Measurements from ENCODE around the gene CDH20.

CDH20 gene

DNA sequence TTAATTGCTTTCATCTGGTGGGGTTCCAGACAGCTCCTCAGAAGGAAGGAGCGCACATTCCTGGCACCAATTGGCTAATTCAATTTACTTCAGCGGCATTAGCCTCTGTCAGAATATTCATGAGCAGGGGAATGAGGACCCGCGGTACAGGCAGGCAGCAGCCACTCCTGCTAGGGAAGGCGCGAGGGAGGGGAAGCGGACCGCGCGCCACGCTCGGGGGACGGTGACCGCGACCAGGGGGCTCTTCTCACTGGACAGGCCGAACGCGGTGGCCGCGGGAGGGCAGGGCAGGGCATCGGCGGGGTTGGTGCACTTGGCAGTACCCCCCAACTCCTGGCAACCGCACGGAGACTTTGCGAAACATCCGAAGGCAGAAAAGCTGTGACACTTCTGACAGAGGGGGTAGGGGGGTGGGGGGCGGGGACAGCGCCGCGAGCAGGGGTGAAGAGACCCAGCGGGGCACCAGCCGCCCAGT, at the start of gene CDH20:
Gene CDH20, plus strand, starts transcription at position 160 of the 475 bp plus-strand sequence.
- DNase-seq, result no peak

DNA sequence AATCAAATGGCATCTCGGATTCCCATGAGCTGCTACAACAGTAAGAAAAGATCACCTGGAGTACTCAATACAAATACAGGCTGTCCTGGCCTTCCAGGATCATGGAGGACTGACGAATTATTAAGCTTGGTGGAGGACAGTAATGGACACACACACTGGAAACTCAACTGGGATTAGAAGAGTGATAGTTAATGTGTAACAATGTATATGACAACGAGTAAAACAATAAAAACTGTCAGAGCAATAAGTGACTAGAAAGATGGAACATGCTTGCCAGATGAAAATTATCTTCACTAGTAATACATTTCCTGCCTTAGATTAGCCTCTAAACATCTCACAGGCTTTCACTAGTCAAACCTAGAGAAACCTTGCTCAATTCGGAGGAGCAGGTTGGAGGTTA, 49.2 kb upstream of the CDH20 start:
- no peak for DNase-seq

DNA sequence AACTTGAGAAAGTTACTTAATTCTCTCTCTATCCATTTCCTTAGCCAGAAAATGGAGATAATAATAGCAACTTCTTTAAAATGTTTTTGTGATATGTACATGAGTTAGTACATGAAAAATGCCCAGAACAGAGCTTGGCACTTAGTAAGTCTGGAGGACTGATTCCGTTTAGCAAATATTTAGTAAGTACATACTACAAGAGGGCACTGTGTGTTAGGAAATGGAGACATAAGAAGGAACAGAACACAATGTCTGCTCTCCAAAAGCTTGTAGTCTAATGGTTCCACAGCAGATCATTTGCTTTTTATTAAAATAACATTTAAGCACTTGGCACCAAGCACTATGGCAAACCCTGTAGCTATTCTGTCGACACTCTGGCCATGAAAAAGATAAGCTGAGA, 47.5 kb upstream of the CDH20 start:
- no peak for DNase-seq

DNA sequence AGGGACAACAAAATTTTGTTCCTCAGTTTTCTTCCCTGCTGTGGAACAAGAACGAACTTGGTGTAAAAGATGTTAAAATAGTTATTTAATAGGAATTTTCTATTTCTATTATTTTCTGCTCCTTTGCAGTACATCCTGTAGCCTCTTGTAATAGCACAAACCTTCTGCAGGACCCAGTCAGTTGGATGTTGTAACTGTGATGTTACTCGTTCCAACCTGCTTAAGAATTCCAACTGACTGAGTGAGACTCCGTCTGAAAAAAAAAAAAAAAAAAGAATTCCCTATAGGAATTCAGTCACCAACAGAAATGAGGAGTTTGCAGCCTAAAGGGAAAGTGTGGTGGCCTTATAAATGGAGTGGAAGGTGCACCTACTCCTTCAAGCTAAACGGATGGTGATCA, 46.4 kb upstream of the CDH20 start:
- DNase-seq, result no peak

DNA sequence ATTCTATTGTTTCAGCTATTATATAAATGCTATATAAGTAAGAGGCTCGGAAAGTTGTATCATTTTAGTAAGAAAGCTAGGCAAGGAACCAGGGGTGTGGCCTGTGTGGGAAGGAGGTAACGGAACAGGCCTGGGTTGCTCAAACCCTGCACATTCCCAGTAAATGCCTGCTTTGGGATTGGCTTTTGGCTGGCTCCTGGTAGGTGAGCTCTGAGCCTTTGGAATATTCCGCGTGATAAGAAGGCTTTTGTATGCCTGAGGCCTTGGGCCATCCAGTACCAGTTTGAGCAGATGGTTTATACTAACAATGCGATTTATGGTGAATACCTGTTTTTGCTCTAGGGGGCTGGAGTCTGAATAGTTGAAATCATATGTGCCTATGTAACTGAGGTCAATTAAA, 42.6 kb upstream of the CDH20 start:
- no peak for DNase-seq

DNA sequence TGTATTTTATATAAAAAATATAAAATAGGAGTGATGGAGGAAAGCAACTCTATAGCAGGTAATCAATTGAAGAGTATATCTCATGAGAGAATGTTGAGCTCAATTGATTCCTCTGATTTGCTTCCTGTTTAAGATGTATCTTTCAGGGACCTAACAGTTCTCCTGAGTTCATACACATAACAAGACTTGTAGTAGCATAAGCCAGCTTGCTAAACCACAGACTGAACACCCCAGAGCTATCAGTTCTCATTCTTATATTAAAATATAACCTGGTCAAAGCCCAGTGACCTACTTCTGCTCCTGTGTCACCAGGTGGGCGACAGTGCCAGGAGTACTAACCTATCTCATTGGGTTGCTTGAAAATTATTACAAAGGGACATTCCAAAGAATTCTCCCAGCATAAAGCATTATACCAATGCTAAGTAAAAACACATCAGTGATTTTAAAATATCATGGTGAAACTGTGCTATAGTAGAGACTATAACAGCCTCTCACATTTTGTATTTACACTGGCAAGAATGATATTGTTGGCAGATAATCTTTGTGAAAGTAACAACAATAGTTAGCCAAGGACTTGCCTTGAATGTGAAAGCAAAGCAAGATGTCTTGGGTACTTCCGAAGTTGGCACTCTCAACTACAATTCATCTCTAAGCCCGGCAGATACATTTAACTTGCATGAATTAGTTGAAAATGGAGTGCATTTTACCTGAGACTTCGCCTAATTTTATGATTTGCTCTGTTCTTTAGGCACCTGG, 40.8 kb upstream of the CDH20 start:
- no peak for DNase-seq

DNA sequence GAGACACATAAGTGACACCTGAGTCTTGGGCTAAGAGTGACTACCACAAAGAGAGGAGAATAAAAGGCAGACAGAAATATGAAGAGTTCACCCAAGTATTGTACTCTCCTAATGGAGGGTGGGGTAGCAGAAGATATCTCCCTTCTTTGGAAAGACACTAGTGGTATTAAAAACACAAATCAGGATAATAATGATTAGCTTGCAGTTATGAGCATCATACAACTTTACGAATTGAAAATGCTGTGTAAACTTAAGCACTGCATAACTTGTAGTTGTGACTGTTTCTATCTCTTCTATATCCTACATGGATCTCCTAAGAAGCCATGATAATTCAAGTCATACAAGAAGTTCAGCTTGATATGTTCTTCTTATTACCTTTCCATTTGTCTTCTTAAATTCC, 38.1 kb upstream of the CDH20 start:
- no peak for DNase-seq

DNA sequence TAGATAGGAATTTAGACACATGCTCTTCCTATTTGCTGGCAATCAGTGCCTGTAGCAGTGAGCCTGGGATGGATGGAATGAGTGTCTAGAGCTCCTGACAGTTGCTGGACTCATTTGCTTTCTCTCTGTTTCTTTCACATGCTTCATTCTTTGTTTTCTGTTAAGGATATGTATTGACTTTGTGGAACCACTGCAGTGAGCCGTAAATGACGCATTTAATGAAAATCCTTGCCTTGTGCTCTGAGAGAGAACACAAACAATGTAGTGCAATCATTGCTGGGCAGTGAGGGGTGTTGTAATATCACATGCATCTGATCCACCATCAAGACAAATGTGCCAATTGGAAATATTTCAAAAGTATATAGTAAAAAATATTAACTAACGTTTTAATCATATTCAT, 25.2 kb upstream of the CDH20 start:
- DNase-seq, result no peak

DNA sequence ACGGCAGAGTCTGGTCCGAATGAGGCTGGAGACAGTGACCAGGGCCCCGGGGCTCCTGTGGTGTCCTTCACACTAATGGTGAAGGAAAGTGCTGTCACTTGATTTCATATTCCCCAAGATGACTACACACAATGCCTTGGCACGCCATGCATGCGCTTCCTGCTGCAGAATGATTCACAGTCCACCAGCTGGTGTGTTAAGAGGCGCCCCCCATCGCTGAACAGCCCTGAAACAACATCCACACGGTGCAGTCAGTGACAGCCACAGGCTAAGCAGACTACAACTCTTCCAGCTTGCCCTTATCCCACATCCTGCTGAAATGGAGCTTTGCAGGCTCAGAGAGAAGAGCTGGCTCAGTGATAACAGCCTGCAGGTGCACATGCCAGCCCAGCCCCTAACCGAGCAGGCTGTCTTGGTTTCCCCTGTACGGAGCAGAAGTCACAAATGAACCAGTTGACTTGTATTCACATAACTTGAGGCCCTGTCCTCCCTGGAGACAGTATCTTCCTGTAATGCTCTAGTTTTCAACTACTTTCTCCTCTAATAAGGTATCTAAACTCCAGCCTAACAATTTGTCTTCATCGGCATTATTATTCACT, 24.3 kb upstream of the CDH20 start:
- no peak for DNase-seq

DNA sequence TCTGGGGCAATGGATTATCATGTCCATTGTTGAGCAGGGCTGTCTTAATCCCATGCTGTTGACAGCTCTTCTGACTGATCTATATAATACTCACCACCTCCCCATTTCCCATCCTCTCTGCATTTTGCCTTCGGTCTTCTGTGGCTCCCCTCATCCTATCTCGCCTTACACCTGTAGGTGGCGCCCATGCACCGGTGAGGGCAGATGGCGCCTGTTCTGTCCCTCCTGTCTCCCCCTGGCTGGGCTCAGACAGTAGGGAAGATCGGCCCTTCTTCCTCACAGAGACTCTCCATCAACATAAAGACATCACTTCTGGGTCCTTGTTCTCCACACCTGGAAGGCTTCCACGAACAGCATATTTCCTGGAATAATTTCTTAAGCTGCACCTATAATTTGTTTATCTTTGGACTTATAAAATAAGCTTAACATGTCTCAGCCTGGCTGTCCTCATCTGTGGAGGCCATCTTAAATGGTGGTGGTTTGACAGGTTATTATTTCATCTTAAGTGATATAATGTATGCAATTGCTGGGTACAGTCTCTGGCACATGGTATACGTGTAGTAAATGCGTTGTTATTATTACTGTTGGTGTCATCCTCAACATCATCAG, 10.9 kb upstream of the CDH20 start:
- DNase-seq, result peak; percentile 40

DNA sequence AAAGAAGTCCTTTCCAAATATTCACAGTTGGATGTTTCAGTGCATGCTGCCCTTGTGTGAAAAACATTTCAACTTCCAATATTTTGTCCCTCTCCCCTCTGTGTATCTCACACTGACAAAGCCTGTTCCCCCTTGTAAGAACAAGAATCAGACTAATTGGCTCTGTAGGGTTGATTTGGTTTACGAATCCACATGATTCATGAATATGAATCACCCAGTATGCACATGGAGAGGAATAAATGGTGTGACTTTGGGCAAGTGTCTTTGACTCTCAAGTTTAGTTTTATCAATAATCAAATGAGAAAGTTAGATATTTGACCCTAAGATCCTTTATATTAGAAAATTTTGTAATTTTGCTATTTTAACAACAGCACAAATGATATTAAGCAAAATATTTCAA, 9.3 kb upstream of the CDH20 start:
- no peak for DNase-seq

DNA sequence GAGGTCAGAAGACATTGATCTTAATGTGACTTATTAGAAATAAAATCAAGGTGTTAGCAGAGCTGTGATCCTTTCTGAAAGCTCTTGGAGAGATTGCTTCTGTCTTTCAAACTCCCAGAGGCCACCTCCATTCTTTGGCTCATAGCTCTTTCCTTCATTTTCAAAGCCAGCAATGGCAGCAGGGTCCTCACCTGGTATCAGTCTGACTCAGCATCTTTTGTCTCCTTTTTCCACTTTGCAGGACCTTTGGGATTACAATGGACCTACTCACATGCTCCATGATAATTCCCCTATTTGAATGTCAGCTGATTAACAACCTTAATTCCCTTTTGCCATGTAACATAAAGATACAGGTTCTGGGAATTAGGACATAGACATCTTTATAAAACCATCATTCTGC, 6.8 kb upstream of the CDH20 start:
- no peak for DNase-seq

DNA sequence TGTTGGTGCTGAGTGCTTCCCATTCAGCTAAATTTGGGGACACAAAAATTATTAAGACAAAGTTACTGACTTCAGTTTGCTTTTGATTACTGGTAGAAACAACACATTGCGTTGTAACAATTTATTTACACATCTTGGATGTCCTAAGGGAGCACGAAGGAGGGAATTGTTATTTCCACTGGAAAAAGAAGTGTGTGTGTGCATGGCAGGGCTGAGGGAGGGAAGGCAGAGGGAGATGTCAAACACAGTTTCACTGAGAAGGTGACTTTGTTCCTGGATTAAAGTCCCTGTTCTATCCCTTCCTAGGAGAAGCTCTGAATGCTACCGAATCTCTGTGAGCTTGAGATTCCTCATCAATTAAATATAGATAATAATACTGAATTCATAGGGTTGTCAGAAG, 3.8 kb upstream of the CDH20 start:
- no peak for DNase-seq

DNA sequence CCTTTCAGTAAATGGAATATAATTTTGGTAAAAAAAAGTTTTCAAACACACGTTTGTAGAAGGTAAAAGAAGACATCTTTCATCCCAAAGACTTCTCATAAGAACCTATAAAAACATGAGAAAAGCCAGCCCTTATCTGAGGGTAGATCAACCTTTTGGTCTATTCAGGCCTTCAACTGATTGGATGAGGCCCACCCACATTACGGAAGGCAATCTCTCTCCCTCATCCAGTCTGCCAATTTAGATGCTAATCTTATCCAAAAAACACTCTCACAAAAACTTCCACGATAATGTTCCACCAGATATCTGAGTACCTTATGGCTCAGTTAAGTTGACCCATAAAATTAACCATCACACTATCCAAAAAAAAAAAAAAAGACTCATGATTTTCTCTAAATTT, 2.2 kb upstream of the CDH20 start:
- DNase-seq, result no peak

DNA sequence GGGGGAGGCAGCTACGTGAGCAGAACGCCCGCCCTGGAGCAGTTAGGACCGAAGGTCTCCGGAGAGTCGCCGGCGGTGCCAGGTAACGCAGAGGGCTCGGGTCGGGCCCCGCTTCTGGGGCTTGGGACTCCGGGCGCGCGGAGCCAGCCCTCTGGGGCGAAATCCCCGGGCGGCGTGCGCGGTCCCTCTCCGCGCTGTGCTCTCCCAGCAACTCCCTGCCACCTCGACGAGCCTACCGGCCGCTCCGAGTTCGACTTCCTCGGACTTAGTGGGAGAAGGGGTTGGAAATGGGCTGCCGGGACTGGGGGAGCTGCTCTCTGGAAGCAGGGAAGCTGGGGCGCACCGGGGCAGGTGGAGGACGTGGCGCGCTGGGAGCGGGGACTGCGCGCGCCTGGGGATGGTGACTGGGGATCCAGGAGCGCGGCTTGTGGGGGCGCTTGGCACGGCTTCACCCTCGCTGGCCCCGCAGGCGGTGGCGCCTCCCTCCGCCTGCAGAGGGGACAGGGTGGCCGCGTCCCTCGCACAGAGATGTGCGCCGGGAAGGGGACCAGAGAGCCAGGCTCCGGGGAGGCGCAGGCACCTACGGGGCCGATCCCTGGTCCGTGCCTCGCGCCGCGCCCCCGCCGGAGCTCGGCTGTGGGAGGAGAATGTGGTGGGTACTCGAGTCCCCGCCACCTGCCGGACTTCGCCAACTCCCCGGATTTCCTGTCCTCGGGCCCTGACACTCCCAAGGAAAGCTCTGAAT, 688 bp downstream of the CDH20 start:
- DNase-seq, result peak; percentile 8

DNA sequence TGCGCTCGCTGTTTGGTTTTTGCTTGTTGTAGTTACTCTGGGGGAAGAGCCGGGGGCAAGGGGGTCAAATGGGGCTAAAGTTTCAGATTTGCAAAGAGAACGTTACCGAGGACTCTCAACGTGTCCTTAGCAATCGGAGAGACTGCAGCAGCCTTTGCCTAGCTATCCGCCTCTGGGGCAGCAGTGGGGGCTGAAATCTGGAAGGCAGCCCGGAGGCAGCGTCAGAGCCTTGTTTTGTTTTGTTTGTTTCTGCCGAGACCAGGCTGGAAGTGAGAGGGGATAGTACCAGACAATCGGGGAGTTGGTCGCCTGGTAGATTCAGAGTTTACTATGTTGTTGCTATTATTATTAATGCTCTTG, 1.2 kb downstream of the CDH20 start:
- DNase-seq, result no peak

DNA sequence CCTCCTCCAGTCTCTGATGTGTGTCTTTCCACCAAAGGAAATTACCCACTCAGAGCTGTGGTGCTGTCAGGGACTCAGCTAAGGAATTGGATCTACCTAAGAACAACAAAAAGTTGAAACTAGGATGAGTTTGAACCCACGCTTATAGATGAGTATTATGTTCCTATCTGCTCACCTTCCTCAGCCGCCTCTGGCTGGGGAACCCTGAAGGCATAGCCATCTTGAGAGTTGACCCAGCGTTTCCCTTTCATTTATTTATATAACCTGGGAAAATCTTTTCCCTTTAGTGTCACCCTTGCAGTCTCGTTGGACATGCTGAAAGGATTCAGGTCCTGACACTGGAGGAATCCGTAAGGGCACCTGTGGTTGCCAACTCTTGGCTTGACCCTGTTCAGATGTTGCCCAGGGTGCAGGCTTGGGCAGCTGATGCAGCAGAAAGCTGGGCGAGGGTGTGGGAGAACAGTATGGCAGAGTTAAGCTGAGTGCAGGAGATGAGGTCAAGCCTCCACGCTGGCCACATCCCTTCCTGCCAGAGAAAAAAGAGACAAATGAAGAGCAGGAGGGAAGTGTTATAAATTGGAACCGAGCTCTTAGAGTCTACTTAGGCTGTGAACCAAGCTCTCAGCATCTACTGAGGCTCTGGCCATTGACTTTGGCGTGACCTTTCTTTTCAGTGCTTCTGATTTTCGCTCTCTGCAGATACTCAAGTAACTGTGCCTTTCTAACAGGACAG, 1.9 kb downstream of the CDH20 start:
- DNase-seq, result no peak

DNA sequence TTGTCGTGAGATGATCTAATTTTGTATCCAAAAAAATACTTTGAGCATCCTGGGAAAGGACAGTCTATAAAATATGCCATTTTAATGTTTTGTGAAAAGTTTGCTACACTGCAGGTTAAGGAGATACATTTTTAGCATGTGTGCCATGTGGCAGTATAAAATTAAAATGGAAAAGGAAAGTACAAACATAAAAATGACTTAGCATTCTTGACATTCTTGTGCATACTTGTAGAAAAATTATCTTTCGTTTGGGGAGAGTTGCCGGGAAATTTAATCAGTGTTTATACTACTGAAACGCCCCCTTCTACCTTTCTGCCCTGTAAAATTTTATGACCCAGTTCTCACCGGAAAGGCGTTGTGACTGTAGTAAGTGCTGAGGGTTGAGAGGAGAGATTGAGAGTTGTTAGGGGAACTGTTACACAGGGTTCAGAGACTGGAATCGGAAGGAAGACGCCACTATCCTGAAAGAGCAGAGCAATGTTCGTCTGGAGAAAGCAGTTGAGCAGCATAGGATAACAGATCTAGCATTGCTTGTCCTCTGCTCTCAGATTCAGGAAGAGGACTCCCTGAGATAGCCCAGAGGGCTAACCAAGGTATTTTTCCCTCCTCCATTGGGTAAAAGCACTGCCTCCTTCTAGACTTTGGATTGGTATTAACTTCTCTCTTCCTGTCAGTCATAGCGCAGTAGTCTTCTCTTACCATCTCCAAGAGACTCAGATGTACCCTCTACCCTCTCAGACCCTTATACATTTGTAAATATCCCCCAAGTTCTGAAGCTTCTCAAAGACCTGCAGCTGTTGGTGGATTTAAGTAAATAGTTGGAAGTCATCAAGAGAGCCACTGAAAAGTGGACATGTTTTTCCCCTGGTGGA, 2.7 kb downstream of the CDH20 start:
- no peak for DNase-seq

DNA sequence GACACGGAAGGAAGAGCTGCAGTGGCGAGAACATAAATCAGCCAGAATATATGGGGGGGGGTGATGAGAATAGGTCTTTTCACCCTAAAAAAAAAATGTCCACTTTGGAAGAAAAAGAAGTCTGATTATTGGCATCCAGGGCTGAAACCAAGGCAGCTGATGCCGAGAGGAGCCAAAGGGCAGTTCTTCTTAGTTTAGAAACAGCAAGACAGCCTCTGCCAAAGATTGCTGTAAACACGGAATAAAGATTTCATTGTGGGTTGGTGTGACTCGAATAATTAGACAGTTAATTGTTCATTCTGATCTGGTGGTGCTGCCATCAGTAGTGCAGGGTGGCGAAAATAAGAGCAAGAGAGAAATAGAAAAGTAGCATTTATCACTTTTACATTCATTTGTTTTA, 3.5 kb downstream of the CDH20 start:
- DNase-seq, result no peak

DNA sequence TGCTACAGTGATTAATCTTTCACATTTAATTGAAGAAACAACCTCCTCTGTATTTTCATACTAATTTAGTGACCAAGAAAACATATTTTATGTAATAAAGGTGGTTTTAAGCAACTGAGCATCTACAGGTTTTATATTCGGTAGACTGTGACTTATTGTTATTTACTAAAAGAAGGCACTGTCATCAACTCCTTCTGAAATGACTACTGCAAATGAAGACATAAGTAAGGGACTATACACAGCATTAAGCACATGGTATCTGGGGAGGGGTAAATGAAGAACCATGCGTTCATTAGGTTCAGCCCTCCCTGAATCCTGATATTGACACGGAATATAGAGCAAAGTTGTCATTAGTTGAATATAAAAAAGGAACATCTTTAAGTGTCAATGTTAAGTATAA, 4.3 kb downstream of the CDH20 start:
- no peak for DNase-seq

DNA sequence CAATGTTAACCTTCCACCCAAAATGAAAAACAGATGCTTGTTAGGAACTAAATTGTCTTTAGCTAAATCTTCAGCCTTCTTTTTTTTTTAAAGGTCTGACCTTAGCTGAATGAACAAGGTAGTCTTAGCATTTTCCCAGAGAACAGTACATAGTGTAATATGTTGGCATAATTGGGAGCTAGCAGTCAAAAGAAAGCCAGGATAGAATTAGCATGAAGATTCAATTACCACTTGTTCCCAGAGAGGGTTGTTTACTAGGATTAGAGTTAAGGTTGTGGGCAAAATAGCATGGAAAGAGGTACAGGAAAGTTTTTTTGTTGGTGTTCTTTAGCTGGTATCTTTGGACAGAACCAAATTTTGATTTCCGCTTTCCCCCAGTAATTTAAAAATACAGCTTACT, 6.9 kb downstream of the CDH20 start:
- DNase-seq, result no peak

DNA sequence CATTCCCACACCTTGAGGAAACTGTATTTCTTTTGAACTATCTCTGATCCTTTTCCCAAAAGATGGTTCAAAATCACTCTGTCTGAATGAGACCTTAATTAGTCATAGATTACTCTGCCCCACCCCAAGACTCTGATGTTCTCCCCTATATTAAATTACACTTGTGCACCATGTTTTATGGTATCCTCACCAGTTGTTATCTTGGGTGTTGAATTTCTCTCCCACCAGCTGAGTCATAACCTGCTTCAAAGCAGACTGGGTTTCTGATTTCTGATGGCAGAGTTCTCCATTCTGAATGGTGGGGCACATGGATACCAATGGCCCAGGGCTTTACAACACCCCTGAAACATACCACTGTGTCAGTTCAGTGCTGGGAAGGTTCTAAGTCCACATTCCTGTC, 15.0 kb downstream of the CDH20 start:
- DNase-seq, result no peak

All from DMS153 (cell line).